AG10803 (cell line): ENCODE measurements around the gene DENND4C.

Source experiments
- DNase-seq: peaks from one replicate; pipeline ENCODE4 v3.0.0; 2010; ENCODE audit warnings: low read depth
- H3K4me3 ChIP-seq: 2 replicates; pipeline ENCODE4 v1.5.1; 2011; ENCODE audit warnings: mild to moderate bottlenecking, low read length, control low read depth
- TF ChIP-seq, protein P1 (sequence below): conservative IDR thresholded peaks from 2 replicates; pipeline ENCODE4 v1.5.1; 2011; ENCODE audit warnings: mild to moderate bottlenecking, low read length, control low read depth, inconsistent platforms

DENND4C gene

GRCh38 chr9:19230355-19231125 lies at the start of gene DENND4C:
DENND4C (plus strand) TSS chr9:19230693; CDS start chr9:19276175, 45,482 bp downstream.
- TF ChIP-seq, protein P1, sequence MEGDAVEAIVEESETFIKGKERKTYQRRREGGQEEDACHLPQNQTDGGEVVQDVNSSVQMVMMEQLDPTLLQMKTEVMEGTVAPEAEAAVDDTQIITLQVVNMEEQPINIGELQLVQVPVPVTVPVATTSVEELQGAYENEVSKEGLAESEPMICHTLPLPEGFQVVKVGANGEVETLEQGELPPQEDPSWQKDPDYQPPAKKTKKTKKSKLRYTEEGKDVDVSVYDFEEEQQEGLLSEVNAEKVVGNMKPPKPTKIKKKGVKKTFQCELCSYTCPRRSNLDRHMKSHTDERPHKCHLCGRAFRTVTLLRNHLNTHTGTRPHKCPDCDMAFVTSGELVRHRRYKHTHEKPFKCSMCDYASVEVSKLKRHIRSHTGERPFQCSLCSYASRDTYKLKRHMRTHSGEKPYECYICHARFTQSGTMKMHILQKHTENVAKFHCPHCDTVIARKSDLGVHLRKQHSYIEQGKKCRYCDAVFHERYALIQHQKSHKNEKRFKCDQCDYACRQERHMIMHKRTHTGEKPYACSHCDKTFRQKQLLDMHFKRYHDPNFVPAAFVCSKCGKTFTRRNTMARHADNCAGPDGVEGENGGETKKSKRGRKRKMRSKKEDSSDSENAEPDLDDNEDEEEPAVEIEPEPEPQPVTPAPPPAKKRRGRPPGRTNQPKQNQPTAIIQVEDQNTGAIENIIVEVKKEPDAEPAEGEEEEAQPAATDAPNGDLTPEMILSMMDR, result no peak
- DNase-seq, result peak; percentile 77
- H3K4me3 ChIP-seq, result peak within 1 kb of the TSS; percentile 78

GRCh38 chr9:19180991-19181390 lies 49.5 kb upstream of the DENND4C start:
- no peak for DNase-seq
- TF ChIP-seq, protein P1, result no peak
- no peak overlapping the region for H3K4me3 ChIP-seq

- TF ChIP-seq, protein P1, result no peak
- DNase-seq, result no peak
- no peak overlapping the region for H3K4me3 ChIP-seq
These were observed 48.9 kb upstream of the DENND4C start for GRCh38 chr9:19181561-19181960.

- H3K4me3 ChIP-seq, result no peak overlapping the region
- peak; percentile 91 for DNase-seq
- TF ChIP-seq, protein P1, result no peak
These were observed 46.2 kb upstream of the DENND4C start for GRCh38 chr9:19184144-19184917.

DNA sequence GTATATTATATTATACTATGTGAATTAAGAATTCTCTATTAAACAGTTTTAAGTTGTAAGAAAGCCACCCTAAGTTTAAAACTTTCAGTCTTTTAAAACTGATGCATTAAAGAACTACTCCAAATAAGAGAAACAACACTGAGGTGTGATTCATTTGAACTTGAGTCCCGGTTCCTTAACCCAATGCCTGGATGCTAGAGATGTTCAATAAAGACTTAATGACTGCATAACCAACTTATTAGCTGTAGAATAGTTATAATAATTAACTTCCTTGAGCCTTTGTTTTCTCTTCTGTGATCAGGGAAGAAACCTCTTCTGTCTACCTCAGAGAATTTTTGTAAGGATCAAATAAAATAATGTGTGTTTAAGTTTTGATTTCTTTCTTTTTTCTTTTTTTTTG lies 45.3 kb upstream of the DENND4C start:
- TF ChIP-seq, protein P1, result no peak
- DNase-seq, result no peak
- H3K4me3 ChIP-seq, result no peak overlapping the region

DNA sequence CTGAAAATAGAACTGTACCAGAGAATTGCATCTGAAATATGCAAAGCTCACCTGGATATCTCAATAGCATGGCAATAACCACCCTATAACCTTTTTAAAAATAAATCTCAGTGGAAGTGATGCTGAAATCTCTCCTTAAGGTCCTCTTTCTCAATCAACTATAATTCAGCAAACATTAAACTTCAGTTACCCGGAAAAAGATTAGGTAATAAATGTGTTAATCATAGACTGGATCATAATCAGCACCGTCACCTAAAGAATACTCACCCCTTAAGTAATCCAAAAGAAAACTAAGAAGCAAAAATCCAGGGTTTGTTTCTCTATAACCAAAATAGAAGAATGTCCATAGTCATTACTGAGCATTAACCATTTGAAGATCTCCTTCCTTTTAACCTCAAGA lies 44.3 kb upstream of the DENND4C start:
- TF ChIP-seq, protein P1, result no peak
- DNase-seq, result peak; percentile 12
- no peak overlapping the region for H3K4me3 ChIP-seq
